Jurkat, Clone E6-1 (cell line): ENCODE results near the gene RMND1.
"Not testable (repeated sequence)": the region's sequence is repeated elsewhere in the genome, so short reads cannot be mapped to it uniquely, and the experiment has no call there.

ENCODE experiments used
- DNase-seq: peaks from one replicate; pipeline ENCODE4 v3.0.0-alpha.2; 2011; ENCODE audit warnings: low read depth, low spot score
- H3K4me3 ChIP-seq: 2 replicates; pipeline ENCODE4 v1.5.1; 2011; ENCODE audit warnings: mild to moderate bottlenecking, low read length, control low read depth, moderate library complexity

Gene RMND1

DNA sequence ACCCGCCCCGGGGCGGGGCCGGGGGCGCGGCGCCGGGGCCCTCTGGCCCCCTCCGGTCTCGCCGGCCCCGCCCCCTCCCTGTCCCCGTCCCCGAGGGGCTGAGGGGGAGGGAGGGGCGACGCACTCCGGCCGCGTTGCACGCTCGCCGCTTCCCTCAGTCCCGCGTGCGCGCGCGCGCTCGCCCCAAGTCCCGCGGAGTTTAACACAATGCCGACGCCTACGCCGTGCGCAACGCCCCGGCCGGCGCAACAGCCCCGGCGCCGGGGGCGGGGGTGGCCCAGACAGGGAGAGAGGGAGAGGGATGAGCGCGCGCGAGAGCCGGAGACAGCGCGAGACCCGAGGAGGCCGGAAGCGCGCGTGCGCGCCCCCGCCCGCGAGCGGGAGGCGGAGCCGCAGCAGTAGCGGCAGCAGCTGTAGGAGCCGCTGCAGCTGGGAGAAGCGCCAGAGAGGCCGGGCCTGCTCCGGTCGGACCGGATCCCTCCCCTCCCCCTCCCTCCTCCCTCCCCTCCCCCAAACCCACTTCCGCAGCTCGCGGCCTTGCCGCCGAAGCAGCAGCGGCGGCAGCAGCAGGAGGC is 61.6 kb downstream of the RMND1 start:
- DNase-seq: peak; percentile 97
- H3K4me3 ChIP-seq: peak overlapping the region; percentile 78

GRCh38 chr6:151389618-151390275 is 62.2 kb downstream of the RMND1 start:
- no peak for DNase-seq
- H3K4me3 ChIP-seq: peak overlapping the region; percentile 89

GRCh38 chr6:151388997-151389617 is 62.8 kb downstream of the RMND1 start:
- peak; percentile 19 for DNase-seq
- peak overlapping the region; percentile 89 for H3K4me3 ChIP-seq

DNA sequence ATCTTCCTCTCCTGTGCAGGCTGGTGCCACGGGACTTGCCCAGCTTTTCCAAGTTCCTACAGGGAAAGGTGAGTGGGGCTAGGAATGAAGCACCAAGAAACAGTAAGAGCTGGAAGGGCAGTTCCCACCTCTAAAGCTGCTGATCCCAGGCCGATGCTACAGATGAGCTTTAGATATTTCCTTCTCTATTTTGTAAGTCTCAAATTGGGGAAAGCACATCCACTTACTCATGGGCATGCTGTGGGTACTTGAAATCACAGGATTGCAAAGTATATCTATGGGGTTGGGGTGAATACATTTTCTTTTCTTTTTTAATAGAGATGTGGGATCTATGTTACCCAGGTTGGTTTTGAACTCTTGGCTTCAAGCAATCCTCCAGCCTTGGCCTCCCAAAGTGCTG is 63.7 kb downstream of the RMND1 start:
- DNase-seq: no peak
- no peak overlapping the region for H3K4me3 ChIP-seq

DNA sequence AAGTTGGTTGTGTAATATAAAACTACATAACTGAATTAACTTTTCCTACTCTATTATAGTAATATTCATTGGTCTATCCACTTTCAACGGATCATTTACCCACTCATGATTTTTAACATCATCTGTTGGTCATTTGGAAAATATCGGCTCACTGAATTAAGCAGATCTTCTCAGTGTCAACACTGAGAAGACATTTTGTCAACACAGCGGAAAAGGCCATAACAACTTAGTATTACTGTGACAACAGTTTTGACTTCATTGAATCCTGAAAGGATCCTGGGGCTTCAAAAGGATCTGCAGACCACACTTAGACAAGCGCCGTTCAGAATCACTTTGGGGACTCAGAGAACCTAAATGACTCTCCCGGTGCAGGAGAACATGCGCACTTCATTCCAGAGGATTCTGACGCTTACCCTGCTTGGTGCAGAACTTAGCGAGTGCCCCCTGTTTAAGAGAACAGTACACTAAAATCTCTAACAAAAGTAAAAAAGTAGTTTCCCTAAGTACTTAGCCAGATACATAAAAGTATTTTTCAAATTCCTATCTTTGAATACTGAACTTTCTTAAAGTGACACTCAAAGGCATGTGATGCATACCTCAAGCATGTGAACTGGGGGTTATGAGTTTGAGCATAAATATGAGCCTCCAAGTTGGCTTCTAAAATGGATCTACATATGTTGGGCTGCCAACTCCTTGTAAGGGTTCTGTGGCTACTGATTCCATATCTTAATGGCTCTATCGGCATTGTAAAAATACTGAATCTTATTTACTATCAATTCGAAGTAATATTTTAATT is 64.6 kb downstream of the RMND1 start:
- no peak for DNase-seq

GRCh38 chr6:151385177-151385576 is 66.7 kb downstream of the RMND1 start:
- no peak overlapping the region for H3K4me3 ChIP-seq
- no peak for DNase-seq

More for the DNA sequence above, 64.6 kb downstream of the RMND1 start:
- H3K4me3 ChIP-seq: no peak overlapping the region

GRCh38 chr6:151384151-151384550 is 67.8 kb downstream of the RMND1 start:
- no peak overlapping the region for H3K4me3 ChIP-seq
- no peak for DNase-seq

DNA sequence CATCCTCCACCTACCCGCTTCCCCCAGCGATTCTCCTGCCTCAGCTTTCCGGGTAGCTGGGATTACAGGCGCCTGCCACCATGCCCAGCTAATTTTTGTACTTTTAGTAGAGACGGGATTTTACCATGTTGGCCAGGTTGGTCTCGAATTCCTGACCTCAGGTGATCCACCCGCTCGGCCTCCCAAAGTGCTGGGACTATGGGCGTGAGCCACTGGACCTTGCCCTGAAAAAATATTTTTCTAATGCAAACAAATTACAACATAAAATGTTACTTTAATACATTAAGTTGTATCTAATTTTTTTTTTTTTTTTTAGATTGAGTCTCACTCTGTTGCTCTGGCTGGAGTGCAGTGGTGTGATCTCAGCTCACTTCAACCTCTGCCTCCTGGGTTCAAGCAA is 69.3 kb downstream of the RMND1 start:
- not testable (repeated sequence) for DNase-seq, H3K4me3 ChIP-seq

DNA sequence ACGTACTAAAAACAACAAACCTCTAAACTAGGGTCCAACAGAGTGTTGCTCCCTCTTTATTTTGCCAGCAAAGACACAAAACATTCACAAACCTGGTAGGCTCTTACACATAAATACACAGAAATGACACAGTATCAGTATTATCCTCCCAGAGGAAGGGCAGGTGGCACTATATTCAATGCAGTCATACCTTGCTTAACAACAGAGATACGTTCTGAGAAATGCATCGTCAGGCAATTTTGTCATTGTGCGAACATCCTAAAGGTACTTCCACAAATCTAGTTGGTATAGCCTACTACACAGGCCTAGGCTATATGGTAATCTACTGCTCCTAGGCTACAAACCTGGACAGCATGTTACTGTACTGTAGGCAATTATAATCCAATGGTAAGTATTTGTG is 70.2 kb downstream of the RMND1 start:
- DNase-seq: no peak
- H3K4me3 ChIP-seq: no peak overlapping the region

GRCh38 chr6:151380848-151381205 is 71.1 kb downstream of the RMND1 start:
- no peak overlapping the region for H3K4me3 ChIP-seq
- DNase-seq: no peak

DNA sequence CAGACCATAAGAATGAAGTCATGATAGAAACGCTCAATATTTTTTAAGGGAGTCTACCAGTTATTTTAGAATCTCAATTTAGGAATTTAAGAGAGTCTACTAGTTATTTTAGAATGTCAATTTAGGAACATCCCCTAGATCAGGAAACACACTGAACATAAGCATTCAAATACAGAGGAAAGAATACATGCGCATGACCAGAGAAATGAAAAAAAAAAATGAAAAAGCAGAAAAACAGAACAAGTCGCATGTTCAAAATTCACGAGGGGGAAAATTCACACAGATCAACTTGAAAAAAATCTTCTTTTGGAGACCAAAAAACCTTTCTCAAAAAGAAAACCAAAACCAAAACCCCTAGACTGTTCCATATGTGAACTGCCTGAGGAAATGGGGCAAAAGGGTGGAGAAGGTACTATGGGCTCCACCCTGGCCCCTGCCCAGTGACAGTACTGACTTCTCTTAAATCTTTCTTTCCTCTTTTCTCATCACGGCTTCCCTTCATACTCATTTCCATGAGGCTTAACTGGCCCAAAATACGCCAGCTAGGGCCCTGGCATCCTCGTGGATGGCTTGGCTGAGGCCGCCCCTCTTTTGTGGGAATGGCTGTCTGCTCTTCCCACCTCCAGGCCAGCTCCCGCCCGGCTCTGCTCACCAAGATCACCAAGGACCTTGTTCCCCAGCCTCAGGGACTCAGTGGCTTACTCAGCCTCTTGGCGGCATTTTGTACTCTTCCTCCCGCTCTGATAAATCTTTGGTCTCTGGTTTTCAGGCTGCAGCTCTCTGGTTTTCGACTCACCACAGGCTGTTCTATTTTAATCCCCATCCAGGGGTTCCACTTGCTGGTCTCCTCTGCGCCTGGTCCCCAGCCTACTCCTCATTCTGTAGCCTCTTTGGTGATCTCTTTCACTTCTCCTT is 71.7 kb downstream of the RMND1 start:
- H3K4me3 ChIP-seq: no peak overlapping the region
- no peak for DNase-seq

- DNase-seq: no peak
- H3K4me3 ChIP-seq: no peak overlapping the region
These were observed 74.8 kb downstream of the RMND1 start for GRCh38 chr6:151377095-151377494.

GRCh38 chr6:151376440-151376839 is 75.5 kb downstream of the RMND1 start:
- peak; percentile 50 for DNase-seq

GRCh38 chr6:151375833-151376232 is 76.1 kb downstream of the RMND1 start:
- no peak for DNase-seq
- no peak overlapping the region for H3K4me3 ChIP-seq

More at GRCh38 chr6:151376440-151376839, 75.5 kb downstream of the RMND1 start:
- no peak overlapping the region for H3K4me3 ChIP-seq

DNA sequence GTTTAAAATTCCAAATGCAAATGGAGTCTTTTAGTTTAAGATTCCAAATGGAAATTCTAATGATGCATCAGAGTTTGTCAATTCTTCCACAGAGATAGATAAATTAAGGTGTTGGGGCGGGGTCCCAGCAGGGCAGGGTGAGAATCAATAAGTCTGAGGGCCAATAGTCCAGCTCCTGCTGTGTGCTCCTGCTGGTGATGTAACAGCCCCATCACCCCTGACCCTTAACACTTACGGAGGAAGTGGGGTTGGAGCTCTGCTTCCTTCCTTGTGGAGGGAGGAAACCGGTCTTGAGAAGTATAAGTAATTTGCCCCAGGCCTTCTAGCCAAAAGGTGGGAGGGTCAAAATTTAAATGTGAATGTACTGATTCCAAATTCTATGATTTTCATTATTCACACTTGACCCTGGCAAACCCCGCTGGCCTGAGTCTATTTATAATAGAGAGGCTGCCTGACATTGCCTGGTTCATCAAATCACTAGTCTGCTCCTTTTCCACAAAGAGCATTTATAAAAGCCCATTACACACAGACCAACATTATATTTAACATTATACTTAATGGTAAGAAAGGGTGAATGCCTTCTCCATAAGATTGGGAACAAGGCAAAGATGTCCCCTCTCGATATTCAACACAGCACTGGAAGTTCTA is 77.8 kb downstream of the RMND1 start:
- no peak for DNase-seq
- no peak overlapping the region for H3K4me3 ChIP-seq

DNA sequence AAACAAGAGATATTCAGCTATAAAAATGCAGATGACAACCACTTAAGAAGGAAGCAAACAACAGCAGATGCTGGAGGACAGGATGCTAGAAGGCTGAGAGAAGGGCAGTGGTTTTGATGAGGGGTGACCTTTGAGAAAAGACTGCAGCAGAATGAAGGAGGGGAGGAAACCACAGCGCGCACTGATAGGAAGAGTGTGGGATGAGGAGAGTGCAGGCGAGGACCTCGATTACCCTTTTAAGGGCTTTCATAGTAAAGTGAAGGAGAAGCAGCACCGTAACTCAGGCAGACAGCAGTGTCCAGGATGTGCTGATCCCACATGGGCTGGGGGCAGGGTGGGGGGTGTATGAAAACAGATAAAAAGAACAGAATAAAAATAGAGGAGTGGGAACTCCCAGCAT is 79.8 kb downstream of the RMND1 start:
- no peak overlapping the region for H3K4me3 ChIP-seq
- DNase-seq: peak; percentile 48

DNA sequence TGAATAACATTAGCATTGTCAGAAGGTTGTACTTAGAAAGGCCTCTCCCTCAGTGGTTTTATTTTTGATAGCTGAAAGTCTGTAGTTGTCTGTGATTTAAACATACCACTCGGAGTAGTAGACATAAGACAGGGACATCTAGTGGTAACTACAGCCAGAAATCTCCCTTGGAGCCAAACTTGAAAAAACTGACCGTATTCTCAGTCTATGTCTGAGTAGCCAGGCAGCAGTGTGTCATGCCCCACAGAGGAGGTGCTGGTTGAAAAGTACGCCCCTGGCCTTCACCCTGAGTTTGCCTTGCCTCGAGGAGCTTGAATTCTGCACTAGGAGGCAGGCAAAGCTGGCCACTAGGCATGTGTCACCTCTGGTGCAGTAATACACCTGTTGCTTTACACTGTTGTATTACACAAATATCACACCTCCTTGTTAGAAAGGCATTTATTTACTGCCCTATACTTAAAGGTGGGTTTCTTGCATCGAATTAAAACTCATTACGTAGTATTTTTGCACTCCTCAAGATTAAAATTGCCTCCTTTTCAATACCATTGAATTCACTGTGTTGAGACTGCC is 81.3 kb downstream of the RMND1 start:
- H3K4me3 ChIP-seq: no peak overlapping the region
- no peak for DNase-seq

DNA sequence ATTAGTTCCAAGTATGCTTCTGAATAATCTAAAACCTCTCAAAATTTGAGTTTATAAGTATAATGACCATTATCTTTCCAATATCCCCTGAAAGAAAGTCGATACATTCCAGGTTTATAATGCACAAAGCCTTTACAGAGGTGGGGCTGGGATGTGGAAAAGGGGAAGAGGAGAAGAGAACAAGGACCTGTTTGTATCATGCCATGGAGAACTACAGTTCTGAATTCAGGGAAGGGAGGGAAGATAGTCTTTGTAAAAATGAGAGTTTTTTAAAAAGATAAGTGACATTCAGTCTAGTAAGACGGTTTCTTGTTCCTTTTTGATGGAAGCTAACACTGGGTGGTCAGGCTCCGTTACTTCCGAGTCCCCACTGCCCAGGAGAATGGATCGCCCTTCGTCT is 86.7 kb downstream of the RMND1 start:
- no peak for DNase-seq
- H3K4me3 ChIP-seq: no peak overlapping the region
